ENCODE results near the gene MRS2. TPM values are rescaled to one million over a fixed set of nuclear protein-coding genes. Genes with fewer than 3 reads are reported as not detected.
A peak's percentile ranks its signal among the peaks of the same experiment; 100 is the strongest.

The MRS2 gene
- polyA plus RNA-seq, 2 of the 4 experiments (the other 2 are of a cell fraction) = 21.8 to 24.8 TPM

DNA sequence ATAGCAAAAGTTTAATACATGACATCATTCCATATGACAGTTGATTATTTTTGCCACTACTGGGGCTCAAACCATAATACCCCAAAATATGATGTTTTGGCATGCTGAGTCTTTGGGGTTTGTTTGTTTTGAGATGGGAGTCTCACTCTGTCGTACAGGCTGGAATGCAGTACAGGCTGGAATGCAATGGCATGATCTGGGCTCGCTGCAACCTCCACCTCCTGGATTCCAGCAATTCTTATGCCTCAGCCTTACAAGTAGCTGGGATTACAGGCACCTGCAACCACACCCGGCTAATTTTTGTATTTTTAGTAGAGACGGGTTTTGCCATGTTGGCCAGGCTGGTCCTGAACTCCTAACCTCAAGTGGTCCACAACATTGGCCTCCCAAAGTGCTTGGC is 1.3 kb upstream of the MRS2 start:
- POLR2A ChIA-PET = no interaction called here
- no peak overlapping the region for H3K4me3 ChIP-seq
- no peak overlapping the region for H3K27ac ChIP-seq
- peaks cover 7% of the 10 kb centered on the region for H3K9me3 ChIP-seq
- CTCF ChIA-PET = no interaction called here
- FAIRE-seq (no peak), DNase-seq (ENCODE audit: low read depth in 1 of 2, low spot score in 1 of 2) (no peak), ATAC-seq (no peak)
- H3K4me1 ChIP-seq = peaks cover 16% of the 10 kb centered on the region
- no peak overlapping the region for H3K4me2 ChIP-seq
- TF ChIP-seq KDM5A (IDR thresholded peaks at IDR 0.05) (no peak), CEBPB (IDR thresholded peaks at IDR 0.05) (no peak)
- 66% methylated on average over 4 of the region's 4 CpGs for WGBS (ENCODE audit: missing lambda C conversion rate)

GRCh38 chr6:24403501-24403824 is 727 bp downstream of the MRS2 start:
- POLR2A ChIA-PET = no interaction called here
- no peak for FAIRE-seq
- ATAC-seq = no peak
- Histone ChIP-seq H3K9me3 (no peaks in the 10 kb centered on the region), H3K4me1 (peaks cover 16% of the 10 kb centered on the region), H3K4me2 (peak overlapping the region; percentile 74), H3K27ac (peak overlapping the region; percentile 88 to 90), H3K4me3 (peak overlapping the region; percentile 95)
- WGBS (ENCODE audit: missing lambda C conversion rate) = 3% methylated on average over 12 of the region's 12 CpGs
- CTCF ChIA-PET = interaction anchor here (0.5 to 1.3 kb wide), 2 partner anchors 28 to 43 kb away, joined by 3 to 4 read pairs; no protein-coding TSS in a partner anchor
- DNase-seq (ENCODE audit: low read depth in 1 of 2, low spot score in 1 of 2) = no peak
- TF ChIP-seq RARB (CRISPR knock-in tag; IDR thresholded peaks at IDR 0.05) = no peak
- TF ChIP-seq TP53 (CRISPR knock-in tag; IDR thresholded peaks at IDR 0.05) = no peak
- TF ChIP-seq NR3C1 (IDR thresholded peaks at IDR 0.05) = no peak
- TF ChIP-seq POLR2AphosphoS2 (conservative IDR thresholded peaks at IDR 0.05; ENCODE audit: low read length) = no peak
- TF ChIP-seq HOXB13 (CRISPR knock-in tag; IDR thresholded peaks at IDR 0.05; ENCODE audit: low read depth) = no peak
- TF ChIP-seq RAD21 (conservative IDR thresholded peaks at IDR 0.05 in 1 of 2, IDR thresholded peaks at IDR 0.05 in 1 of 2) = no peak
- TF ChIP-seq, protein P1, sequence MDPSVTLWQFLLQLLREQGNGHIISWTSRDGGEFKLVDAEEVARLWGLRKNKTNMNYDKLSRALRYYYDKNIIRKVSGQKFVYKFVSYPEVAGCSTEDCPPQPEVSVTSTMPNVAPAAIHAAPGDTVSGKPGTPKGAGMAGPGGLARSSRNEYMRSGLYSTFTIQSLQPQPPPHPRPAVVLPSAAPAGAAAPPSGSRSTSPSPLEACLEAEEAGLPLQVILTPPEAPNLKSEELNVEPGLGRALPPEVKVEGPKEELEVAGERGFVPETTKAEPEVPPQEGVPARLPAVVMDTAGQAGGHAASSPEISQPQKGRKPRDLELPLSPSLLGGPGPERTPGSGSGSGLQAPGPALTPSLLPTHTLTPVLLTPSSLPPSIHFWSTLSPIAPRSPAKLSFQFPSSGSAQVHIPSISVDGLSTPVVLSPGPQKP (IDR thresholded peaks at IDR 0.05; ENCODE audit: low read depth, low read length) = no peak
- TF ChIP-seq FOSL2 (IDR thresholded peaks at IDR 0.05) = no peak
- no peak for TF ChIP-seq FOSL2 (CRISPR knock-in tag; IDR thresholded peaks at IDR 0.05)
- TF ChIP-seq EP300 (IDR thresholded peaks at IDR 0.05) = no peak
- TF ChIP-seq CEBPB (IDR thresholded peaks at IDR 0.05) = no peak
- no peak for TF ChIP-seq KDM5A (IDR thresholded peaks at IDR 0.05)
- no peak for TF ChIP-seq ZFP36 (IDR thresholded peaks at IDR 0.05; ENCODE audit: borderline replicate concordance, partially characterized antibody)
- TF ChIP-seq E2F6 (IDR thresholded peaks at IDR 0.05; ENCODE audit: borderline replicate concordance, low read depth) = no peak

GRCh38 chr6:24405262-24405661 is 2.5 kb downstream of the MRS2 start:
- DNase-seq (ENCODE audit: low read depth in 1 of 2, low spot score in 1 of 2) (no peak), FAIRE-seq (no peak), ATAC-seq (no peak)
- CTCF ChIA-PET = interaction anchor here (1.3 kb wide), 1 partner anchor 45 kb away, joined by 4 read pairs; no protein-coding TSS in a partner anchor
- Histone ChIP-seq H3K4me1 (peaks cover 16% of the 10 kb centered on the region), H3K4me3 (no peak overlapping the region), H3K4me2 (peak overlapping the region; percentile 74; the same call in 1 of the 3 replicates), H3K27ac (no peak overlapping the region), H3K9me3 (no peaks in the 10 kb centered on the region)
- 87% methylated on average over 5 of the region's 5 CpGs for WGBS (ENCODE audit: missing lambda C conversion rate)
- no peak for TF ChIP-seq ZC3H11A (IDR thresholded peaks at IDR 0.05)
- TF ChIP-seq SREBF2 (IDR thresholded peaks at IDR 0.05) = no peak
- TF ChIP-seq BCL3 (IDR thresholded peaks at IDR 0.05) = no peak
- no peak for TF ChIP-seq POLR2AphosphoS2 (conservative IDR thresholded peaks at IDR 0.05; ENCODE audit: low read length)
- TF ChIP-seq KDM5A (IDR thresholded peaks at IDR 0.05) = no peak
- TF ChIP-seq TP53 (CRISPR knock-in tag; IDR thresholded peaks at IDR 0.05) = no peak
- POLR2A ChIA-PET = no interaction called here

DNA sequence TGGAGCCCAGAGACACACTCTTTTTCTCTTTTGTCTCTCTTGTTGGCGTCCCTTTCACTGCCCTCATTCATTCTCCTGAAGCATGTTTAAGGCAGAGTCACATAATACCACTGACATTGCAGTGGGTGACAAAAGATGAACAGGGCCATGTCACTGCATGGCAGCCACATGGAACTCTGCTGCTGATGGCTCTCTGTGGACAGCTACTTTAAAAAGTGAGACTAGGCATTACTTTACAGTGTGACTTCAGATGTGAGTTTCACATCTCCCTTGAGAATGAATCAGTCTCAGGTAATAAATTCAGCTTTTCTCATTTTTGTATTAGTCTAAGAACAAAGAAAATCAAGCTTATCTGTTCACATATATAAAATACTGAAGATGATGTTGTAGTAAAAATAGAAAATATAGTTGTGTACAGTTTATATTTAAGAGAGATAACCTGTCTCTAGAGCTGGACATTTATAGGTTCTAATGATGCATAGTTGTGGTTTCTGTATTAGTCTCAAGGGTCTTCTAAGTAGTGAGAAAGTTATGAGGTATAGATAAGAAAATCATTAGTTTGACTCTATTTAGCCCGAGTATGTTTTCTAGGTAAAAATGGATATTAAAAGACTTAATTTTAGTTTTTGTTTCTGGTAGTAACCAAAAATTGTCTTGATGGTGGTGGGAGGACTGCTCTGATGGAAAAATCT is 6.1 kb downstream of the MRS2 start:
- no peak for FAIRE-seq
- Histone ChIP-seq H3K9me3 (no peaks in the 10 kb centered on the region), H3K4me1 (peaks cover 15% of the 10 kb centered on the region), H3K4me2 (no peak overlapping the region), H3K4me3 (no peak overlapping the region), H3K27ac (no peak overlapping the region)
- ChIA-PET CTCF (no interaction called here), POLR2A (no interaction called here)
- ATAC-seq = no peak
- 84% methylated on average over 2 of the region's 2 CpGs for WGBS (ENCODE audit: missing lambda C conversion rate)
- no peak for DNase-seq (ENCODE audit: low read depth in 1 of 2, low spot score in 1 of 2)
- TF ChIP-seq HES2 (IDR thresholded peaks at IDR 0.05) (no peak), TFCP2L1 (CRISPR knock-in tag; IDR thresholded peaks at IDR 0.05) (no peak), POLR2A (IDR thresholded peaks at IDR 0.05; ENCODE audit: low read length) (no peak), EP300 (IDR thresholded peaks at IDR 0.05) (no peak), CEBPB (IDR thresholded peaks at IDR 0.05) (no peak), CBX2 (IDR thresholded peaks at IDR 0.05; ENCODE audit: borderline replicate concordance, low read depth) (no peak), EHMT2 (IDR thresholded peaks at IDR 0.05; ENCODE audit: low read depth) (no peak), CHD2 (IDR thresholded peaks at IDR 0.05; ENCODE audit: low read length, partially characterized antibody) (no peak), FOSL2 (IDR thresholded peaks at IDR 0.05) (no peak), FOSL2 (CRISPR knock-in tag; IDR thresholded peaks at IDR 0.05) (no peak), BHLHE40 (IDR thresholded peaks at IDR 0.05; ENCODE audit: low read depth, low read length) (no peak)
- TF ChIP-seq, protein P2, sequence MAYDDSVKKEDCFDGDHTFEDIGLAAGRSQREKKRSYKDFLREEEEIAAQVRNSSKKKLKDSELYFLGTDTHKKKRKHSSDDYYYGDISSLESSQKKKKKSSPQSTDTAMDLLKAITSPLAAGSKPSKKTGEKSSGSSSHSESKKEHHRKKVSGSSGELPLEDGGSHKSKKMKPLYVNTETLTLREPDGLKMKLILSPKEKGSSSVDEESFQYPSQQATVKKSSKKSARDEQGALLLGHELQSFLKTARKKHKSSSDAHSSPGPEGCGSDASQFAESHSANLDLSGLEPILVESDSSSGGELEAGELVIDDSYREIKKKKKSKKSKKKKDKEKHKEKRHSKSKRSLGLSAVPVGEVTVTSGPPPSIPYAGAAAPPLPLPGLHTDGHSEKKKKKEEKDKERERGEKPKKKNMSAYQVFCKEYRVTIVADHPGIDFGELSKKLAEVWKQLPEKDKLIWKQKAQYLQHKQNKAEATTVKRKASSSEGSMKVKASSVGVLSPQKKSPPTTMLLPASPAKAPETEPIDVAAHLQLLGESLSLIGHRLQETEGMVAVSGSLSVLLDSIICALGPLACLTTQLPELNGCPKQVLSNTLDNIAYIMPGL (CRISPR knock-in tag; IDR thresholded peaks at IDR 0.05; ENCODE audit: borderline replicate concordance) = no peak

Measured in A549 (cell line).